Measurements from ENCODE around the gene UBL5. TPM values are rescaled to one million over a fixed set of nuclear protein-coding genes. Genes with fewer than 3 reads are reported as not detected.

UBL5 gene
- polyA plus RNA-seq, 1 of the 3 experiments (the other 2 are of a cell fraction), result 2,602 TPM

DNA sequence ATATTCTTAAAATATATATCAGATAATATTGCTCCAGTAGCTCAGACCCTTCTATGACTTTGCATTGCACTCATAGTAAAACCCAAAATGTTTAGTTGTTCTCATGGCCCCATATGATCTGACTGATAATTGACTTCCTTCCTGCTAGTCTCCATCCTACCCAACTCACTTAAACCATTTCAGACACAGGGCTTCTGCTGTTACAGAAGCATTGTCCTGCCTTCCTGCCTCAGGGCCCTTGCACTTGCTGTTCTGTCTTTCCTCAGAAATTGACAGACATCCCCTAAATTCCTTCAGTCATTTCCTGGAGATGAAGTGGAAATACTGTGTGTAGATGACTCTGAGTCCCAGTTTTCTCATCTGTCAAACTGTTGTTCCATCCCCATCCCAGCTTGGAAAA, 28.6 kb upstream of the UBL5 start:
- no peak overlapping the region for H3K9ac ChIP-seq
- no peaks in the 10 kb centered on the region for H3K4me1 ChIP-seq (ENCODE audit: control insufficient read depth in 1 of 2, insufficient read depth in 2 of 2, low read depth in 1 of 2, low read length in 1 of 2)
- H3F3A ChIP-seq (replicated peaks; ENCODE audit: insufficient read depth), result no peaks in the 10 kb centered on the region
- H3K79me2 ChIP-seq (ENCODE audit: insufficient read depth), result no peaks in the 10 kb centered on the region
- no peak overlapping the region for H2AFZ ChIP-seq (ENCODE audit: low read depth)
- no peaks in the 10 kb centered on the region for H3K27me3 ChIP-seq (ENCODE audit: insufficient read depth)
- ChIA-PET CTCF (interaction anchor here (0.6 to 3.7 kb wide), 6 partner anchors 8 to 301 kb away, joined by 3 to 30 read pairs (median 3); no protein-coding TSS in a partner anchor), POLR2A (interaction anchor here (0.6 kb wide), 1 partner anchor 263 kb away, joined by 3 read pairs; no protein-coding TSS in a partner anchor)
- DNase-seq, result no peak
- H3K36me3 ChIP-seq (replicated peaks in 1 of 2; ENCODE audit: control insufficient read depth in 1 of 2, insufficient read depth in 2 of 2, low read length in 1 of 2), result no peaks in the 10 kb centered on the region
- no peaks in the 10 kb centered on the region for H4K20me1 ChIP-seq (ENCODE audit: insufficient read depth)
- no peak overlapping the region for H3K4me2 ChIP-seq
- TF ChIP-seq ELF1 (IDR thresholded peaks at IDR 0.05), result no peak
- no peak for TF ChIP-seq RFX5 (IDR thresholded peaks at IDR 0.05; ENCODE audit: low read length)
- no peak for TF ChIP-seq SIN3A (IDR thresholded peaks at IDR 0.05; ENCODE audit: borderline replicate concordance, low read depth, low read length)
- TF ChIP-seq FOXM1 (IDR thresholded peaks at IDR 0.05; ENCODE audit: low read depth), result no peak
- TF ChIP-seq, protein P1, sequence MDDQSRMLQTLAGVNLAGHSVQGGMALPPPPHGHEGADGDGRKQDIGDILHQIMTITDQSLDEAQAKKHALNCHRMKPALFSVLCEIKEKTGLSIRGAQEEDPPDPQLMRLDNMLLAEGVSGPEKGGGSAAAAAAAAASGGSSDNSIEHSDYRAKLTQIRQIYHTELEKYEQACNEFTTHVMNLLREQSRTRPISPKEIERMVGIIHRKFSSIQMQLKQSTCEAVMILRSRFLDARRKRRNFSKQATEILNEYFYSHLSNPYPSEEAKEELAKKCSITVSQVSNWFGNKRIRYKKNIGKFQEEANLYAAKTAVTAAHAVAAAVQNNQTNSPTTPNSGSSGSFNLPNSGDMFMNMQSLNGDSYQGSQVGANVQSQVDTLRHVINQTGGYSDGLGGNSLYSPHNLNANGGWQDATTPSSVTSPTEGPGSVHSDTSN (IDR thresholded peaks at IDR 0.05), result no peak
- no peak for TF ChIP-seq TCF12 (IDR thresholded peaks at IDR 0.05)
- no peak for TF ChIP-seq FOSL2 (IDR thresholded peaks at IDR 0.05; ENCODE audit: borderline replicate concordance, low read depth)
- no peak for TF ChIP-seq NFIC (IDR thresholded peaks at IDR 0.05; ENCODE audit: borderline replicate concordance)
- TF ChIP-seq EP300 (IDR thresholded peaks at IDR 0.05; ENCODE audit: borderline replicate concordance in 1 of 2, low read depth in 1 of 2, low read length in 1 of 2), result no peak
- TF ChIP-seq ZBTB33 (IDR thresholded peaks at IDR 0.05; ENCODE audit: borderline replicate concordance, low read depth), result no peak
- no peak for TF ChIP-seq YY1 (IDR thresholded peaks at IDR 0.05; ENCODE audit: low read depth)
- TF ChIP-seq, protein P2, sequence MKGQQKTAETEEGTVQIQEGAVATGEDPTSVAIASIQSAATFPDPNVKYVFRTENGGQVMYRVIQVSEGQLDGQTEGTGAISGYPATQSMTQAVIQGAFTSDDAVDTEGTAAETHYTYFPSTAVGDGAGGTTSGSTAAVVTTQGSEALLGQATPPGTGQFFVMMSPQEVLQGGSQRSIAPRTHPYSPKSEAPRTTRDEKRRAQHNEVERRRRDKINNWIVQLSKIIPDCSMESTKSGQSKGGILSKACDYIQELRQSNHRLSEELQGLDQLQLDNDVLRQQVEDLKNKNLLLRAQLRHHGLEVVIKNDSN (IDR thresholded peaks at IDR 0.05; ENCODE audit: borderline replicate concordance, low read depth), result no peak
- no peak for TF ChIP-seq RXRA (IDR thresholded peaks at IDR 0.05; ENCODE audit: borderline replicate concordance, low read depth)
- no peak for TF ChIP-seq POLR2AphosphoS5 (IDR thresholded peaks at IDR 0.05; ENCODE audit: low read depth, low read length)
- TF ChIP-seq RAD21 (IDR thresholded peaks at IDR 0.05; ENCODE audit: low read length), result no peak
- no peak overlapping the region for H3K27ac ChIP-seq (ENCODE audit: low read depth in 2 of 2, low read length in 1 of 2)
- H3K9me2 ChIP-seq, result no peaks in the 10 kb centered on the region
- H3K9me3 ChIP-seq, result no peaks in the 10 kb centered on the region
- H3K4me3 ChIP-seq (ENCODE audit: low read depth in 2 of 2, low read length in 1 of 2), result no peak overlapping the region

- Histone ChIP-seq H3F3A (replicated peaks; ENCODE audit: insufficient read depth) (no peaks in the 10 kb centered on the region), H4K20me1 (ENCODE audit: insufficient read depth) (no peaks in the 10 kb centered on the region), H3K27ac (ENCODE audit: low read depth in 2 of 2, low read length in 1 of 2) (no peak overlapping the region), H3K9me3 (no peaks in the 10 kb centered on the region), H3K4me3 (ENCODE audit: low read depth in 2 of 2, low read length in 1 of 2) (no peak overlapping the region), H3K4me2 (no peak overlapping the region), H3K9me2 (no peaks in the 10 kb centered on the region), H3K27me3 (ENCODE audit: insufficient read depth) (no peaks in the 10 kb centered on the region), H3K36me3 (replicated peaks in 1 of 2; ENCODE audit: control insufficient read depth in 1 of 2, insufficient read depth in 2 of 2, low read length in 1 of 2) (no peaks in the 10 kb centered on the region), H3K79me2 (ENCODE audit: insufficient read depth) (no peaks in the 10 kb centered on the region), H3K9ac (no peak overlapping the region), H2AFZ (ENCODE audit: low read depth) (no peak overlapping the region), H3K4me1 (ENCODE audit: control insufficient read depth in 1 of 2, insufficient read depth in 2 of 2, low read depth in 1 of 2, low read length in 1 of 2) (no peaks in the 10 kb centered on the region)
- ChIA-PET POLR2A (no interaction called here), CTCF (no interaction called here)
- peak; percentile 36 for DNase-seq
- WGBS (ENCODE audit: low lambda C conversion rate), result 95% methylated on average over 10 of the region's 10 CpGs
- TF ChIP-seq SMC3 (IDR thresholded peaks at IDR 0.05; ENCODE audit: low read depth, low read length), result no peak
- no peak for TF ChIP-seq SIN3A (IDR thresholded peaks at IDR 0.05; ENCODE audit: borderline replicate concordance, low read depth, low read length)
- TF ChIP-seq FOXJ3 (CRISPR knock-in tag; IDR thresholded peaks at IDR 0.05), result no peak
- TF ChIP-seq GATA2 (CRISPR knock-in tag; IDR thresholded peaks at IDR 0.05), result no peak
- no peak for TF ChIP-seq YY1 (IDR thresholded peaks at IDR 0.05; ENCODE audit: low read depth)
- TF ChIP-seq NFIC (IDR thresholded peaks at IDR 0.05; ENCODE audit: borderline replicate concordance), result no peak
These were observed 25.7 kb upstream of the UBL5 start for GRCh38 chr19:9801976-9802375.
